K562 (cell line): ENCODE measurements around the gene MCU.

Source experiments
- POLR2A ChIP-seq: fragments of 450-650 bp; conservative IDR thresholded peaks from 2 replicates; pipeline ENCODE4 v1.6.1; 2016
- RAD21 ChIP-seq, 2 experiments: fragments of 250-450 bp in 1 of 2; fragments of 450-650 bp in 1 of 2; sonication (Bioruptor Pico) in 1 of 2; formaldehyde crosslinking in 1 of 2; IDR thresholded peaks in 1 of 2; conservative IDR thresholded peaks in 1 of 2; 2 replicates each; pipeline versions ENCODE4 v1.4.0 to v1.8.0; 2020 to 2022; ENCODE audit warnings: mild to moderate bottlenecking in 2 of 2, moderate library complexity in 1 of 2
- U2AF1 ChIP-seq: fragments of 200-400 bp; formaldehyde crosslinking; optimal IDR thresholded peaks from 2 replicates; pipeline ENCODE3; 2017; ENCODE audit warnings: mild to moderate bottlenecking, low read depth, low read length, moderate library complexity
- TF ChIP-seq, protein P1 (sequence below): fragments of 150-350 bp; IDR thresholded peaks from 2 replicates; pipeline ENCODE4 v1.6.1; 2014; ENCODE audit warnings: low read depth, mild to moderate bottlenecking, low read length, borderline replicate concordance

DNA sequence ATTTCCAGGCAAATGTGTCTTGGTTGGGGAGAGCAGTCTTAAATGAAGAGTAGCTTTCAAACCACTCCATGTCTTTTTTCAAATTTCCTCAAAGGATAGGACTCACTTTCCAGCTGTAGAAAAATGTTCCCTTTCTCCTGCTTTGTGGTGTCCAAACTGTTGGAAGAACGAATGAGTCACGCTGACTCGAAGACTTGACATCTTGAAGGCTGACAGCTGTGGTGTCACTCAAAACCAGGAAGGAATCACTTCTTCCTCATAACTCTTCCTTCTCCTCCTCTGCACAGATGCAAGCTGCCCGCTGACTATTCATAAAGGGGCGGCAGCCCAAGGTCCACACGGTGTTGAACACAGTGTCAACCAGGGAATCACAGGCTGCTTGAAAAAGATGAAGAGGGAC, 243.4 kb downstream of the MCU start:
- TF ChIP-seq RAD21 (CRISPR knock-in tag; conservative IDR thresholded peaks at IDR 0.05 in 1 of 2, IDR thresholded peaks at IDR 0.05 in 1 of 2) (no peak), POLR2A (no peak), U2AF1 (no peak)
- TF ChIP-seq, protein P1, sequence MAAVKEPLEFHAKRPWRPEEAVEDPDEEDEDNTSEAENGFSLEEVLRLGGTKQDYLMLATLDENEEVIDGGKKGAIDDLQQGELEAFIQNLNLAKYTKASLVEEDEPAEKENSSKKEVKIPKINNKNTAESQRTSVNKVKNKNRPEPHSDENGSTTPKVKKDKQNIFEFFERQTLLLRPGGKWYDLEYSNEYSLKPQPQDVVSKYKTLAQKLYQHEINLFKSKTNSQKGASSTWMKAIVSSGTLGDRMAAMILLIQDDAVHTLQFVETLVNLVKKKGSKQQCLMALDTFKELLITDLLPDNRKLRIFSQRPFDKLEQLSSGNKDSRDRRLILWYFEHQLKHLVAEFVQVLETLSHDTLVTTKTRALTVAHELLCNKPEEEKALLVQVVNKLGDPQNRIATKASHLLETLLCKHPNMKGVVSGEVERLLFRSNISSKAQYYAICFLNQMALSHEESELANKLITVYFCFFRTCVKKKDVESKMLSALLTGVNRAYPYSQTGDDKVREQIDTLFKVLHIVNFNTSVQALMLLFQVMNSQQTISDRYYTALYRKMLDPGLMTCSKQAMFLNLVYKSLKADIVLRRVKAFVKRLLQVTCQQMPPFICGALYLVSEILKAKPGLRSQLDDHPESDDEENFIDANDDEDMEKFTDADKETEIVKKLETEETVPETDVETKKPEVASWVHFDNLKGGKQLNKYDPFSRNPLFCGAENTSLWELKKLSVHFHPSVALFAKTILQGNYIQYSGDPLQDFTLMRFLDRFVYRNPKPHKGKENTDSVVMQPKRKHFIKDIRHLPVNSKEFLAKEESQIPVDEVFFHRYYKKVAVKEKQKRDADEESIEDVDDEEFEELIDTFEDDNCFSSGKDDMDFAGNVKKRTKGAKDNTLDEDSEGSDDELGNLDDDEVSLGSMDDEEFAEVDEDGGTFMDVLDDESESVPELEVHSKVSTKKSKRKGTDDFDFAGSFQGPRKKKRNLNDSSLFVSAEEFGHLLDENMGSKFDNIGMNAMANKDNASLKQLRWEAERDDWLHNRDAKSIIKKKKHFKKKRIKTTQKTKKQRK = no peak
